ENCODE data around the gene FGD2. TPM values are rescaled to one million over a fixed set of nuclear protein-coding genes. Genes with fewer than 3 reads are reported as not detected.

The FGD2 gene
- total RNA-seq (2014; rRNA removed; shearing (Covaris generic)) = not detected in 2 replicates

GRCh38 chr6:37005061-37005810 is at the start of gene FGD2:
Gene FGD2, plus strand, starts transcription at chr6:37005655. Its CDS starts 163 bp downstream, at chr6:37005818.
- no peak for DNase-seq (ENCODE audit: low spot score)

GRCh38 chr6:36955671-36956445 is 49.6 kb upstream of the FGD2 start:
- peak; percentile 57 for DNase-seq (ENCODE audit: low spot score)

- no peak for DNase-seq (ENCODE audit: low spot score)
Measured at GRCh38 chr6:36956446-36956820, 49.0 kb upstream of the FGD2 start.

- DNase-seq (ENCODE audit: low spot score) = no peak
Measured at GRCh38 chr6:36957773-36958271, 47.6 kb upstream of the FGD2 start.

GRCh38 chr6:36958775-36959554 is 46.5 kb upstream of the FGD2 start:
- DNase-seq (ENCODE audit: low spot score) = no peak

- DNase-seq (ENCODE audit: low spot score) = no peak
Measured at GRCh38 chr6:36959555-36960250, 45.8 kb upstream of the FGD2 start.

GRCh38 chr6:36961441-36962435 is 43.7 kb upstream of the FGD2 start:
- DNase-seq (ENCODE audit: low spot score) = no peak

- DNase-seq (ENCODE audit: low spot score) = no peak
Measured at GRCh38 chr6:36962874-36963273, 42.6 kb upstream of the FGD2 start.

GRCh38 chr6:36963451-36964290 is 41.8 kb upstream of the FGD2 start:
- no peak for DNase-seq (ENCODE audit: low spot score)

- no peak for DNase-seq (ENCODE audit: low spot score)
Measured at GRCh38 chr6:36964349-36964748, 41.1 kb upstream of the FGD2 start.

- no peak for DNase-seq (ENCODE audit: low spot score)
Measured at GRCh38 chr6:36964908-36965307, 40.5 kb upstream of the FGD2 start.

- no peak for DNase-seq (ENCODE audit: low spot score)
Measured at GRCh38 chr6:36967301-36967700, 38.2 kb upstream of the FGD2 start.

- no peak for DNase-seq (ENCODE audit: low spot score)
Measured at GRCh38 chr6:36967757-36968156, 37.7 kb upstream of the FGD2 start.

GRCh38 chr6:36968266-36968977 is 37.0 kb upstream of the FGD2 start:
- no peak for DNase-seq (ENCODE audit: low spot score)

GRCh38 chr6:36969240-36969691 is 36.2 kb upstream of the FGD2 start:
- DNase-seq (ENCODE audit: low spot score) = no peak

GRCh38 chr6:36969988-36970891 is 35.2 kb upstream of the FGD2 start:
- no peak for DNase-seq (ENCODE audit: low spot score)
